Stimulated activated CD8-positive, alpha-beta memory T cell treated with anti-CD3 and anti-CD28 coated beads, Interleukin-15, amount 100 ng/mL, for 24 hours (primary cell): ENCODE data around the gene VASN.

Experiments used
- DNase-seq: peaks from one replicate; pipeline ENCODE4 v3.0.0-alpha.2; 2020; ENCODE audit warnings: low read depth

Gene VASN

GRCh38 chr16:4426021-4426684, 54.5 kb downstream of the VASN start:
- DNase-seq, result no peak

GRCh38 chr16:4426722-4427372, 55.2 kb downstream of the VASN start:
- no peak for DNase-seq

DNA sequence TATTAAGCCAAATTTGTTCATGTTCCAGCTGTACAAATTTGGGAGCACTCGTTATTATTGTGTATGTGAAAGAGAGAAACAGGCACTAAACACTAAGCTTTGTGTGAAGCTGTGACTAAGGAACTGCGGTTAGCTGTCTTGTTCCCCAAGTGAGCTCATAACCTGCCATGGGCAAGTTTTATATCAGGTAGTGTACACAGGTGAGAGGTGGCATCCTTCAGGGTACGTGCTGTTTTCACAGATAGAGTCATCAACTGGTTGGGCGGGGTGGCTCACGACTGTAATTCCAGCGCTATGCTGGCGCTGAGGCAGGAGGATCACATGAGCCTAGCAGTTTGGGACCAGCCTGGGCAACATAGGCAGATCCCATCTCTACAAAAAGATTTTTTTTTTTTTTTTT, 56.9 kb downstream of the VASN start:
- no peak for DNase-seq

- no peak for DNase-seq
Measured at GRCh38 chr16:4431023-4431422, 59.4 kb downstream of the VASN start.
